ENCODE data around the gene INTS2.
"Not testable (repeated sequence)": the region's sequence is repeated elsewhere in the genome, so short reads cannot be mapped to it uniquely, and the experiment has no call there.

The INTS2 gene

DNA sequence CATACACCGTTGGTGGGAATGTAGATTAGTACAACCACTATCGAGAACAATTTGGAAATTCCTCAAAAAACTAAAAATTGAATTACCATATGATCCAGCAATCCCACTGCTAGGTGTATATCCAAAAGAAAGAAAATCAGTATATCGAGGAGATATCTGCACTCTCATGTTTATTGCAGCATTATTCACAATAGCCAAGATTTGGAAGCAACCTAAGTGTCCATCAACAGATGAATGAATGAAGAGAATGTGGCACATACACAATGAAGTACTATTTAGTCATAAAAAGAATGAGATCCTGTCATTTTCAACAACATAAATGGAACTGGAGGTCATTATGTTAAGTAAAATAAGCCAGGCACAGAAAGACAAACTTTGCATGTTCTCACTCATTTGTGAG, 108.5 kb downstream of the INTS2 start:
- DNase-seq, result not testable (repeated sequence)

DNA sequence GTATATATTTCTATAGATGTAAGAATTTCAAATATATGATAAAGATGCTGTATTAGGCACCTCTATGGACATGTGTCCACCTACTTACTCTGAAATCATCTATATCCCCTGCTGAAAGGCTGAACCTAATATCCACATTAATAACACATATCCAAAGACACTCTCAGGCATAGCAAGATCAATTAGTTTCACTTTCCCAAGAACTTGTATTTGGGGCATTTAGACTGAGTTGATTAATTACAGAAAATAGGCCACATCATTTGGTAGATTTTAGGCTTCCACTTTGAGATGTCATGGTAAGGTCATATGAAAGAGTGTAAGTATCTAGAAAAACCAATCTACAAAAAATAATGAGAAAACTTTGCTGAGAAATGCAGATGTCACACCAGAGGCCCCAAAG, 109.6 kb downstream of the INTS2 start:
- DNase-seq, result no peak

DNA sequence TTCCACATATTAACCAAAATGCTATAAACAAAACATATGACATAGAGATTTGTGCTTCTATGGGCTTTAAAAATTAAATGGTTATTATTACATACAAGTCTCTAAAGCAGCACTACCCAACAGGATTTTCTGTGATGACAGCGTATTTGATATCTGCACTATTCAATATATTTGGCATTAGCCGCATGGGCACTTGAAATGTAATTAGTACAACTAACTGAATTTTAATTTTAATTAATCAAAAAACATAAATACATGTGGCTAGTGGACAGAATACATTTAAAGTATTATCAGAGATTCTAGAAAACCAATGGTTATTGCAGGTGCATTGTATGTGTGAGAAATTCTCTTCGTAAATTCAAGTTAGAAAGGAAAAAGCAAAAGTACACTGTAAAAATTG, 110.3 kb downstream of the INTS2 start:
- DNase-seq, result no peak

DNA sequence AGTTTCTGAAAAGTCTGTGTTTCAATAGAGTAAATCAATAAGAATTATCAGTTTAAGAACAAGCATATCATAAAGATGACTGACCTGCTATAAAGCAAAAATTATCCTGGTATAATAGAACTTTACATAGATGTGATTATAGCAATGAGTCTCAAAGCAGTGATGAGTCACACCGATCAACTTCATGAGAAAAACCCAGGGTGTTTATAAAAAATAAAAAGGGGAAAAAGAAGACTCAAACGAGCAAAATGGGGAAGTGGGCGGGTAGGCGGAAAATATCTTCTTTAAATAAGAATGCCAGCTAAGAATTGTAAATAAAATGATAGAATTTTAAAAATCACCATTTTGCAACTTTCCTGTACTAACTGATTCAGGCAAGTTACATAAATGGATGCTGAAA, 111.2 kb downstream of the INTS2 start:
- no peak for DNase-seq

DNA sequence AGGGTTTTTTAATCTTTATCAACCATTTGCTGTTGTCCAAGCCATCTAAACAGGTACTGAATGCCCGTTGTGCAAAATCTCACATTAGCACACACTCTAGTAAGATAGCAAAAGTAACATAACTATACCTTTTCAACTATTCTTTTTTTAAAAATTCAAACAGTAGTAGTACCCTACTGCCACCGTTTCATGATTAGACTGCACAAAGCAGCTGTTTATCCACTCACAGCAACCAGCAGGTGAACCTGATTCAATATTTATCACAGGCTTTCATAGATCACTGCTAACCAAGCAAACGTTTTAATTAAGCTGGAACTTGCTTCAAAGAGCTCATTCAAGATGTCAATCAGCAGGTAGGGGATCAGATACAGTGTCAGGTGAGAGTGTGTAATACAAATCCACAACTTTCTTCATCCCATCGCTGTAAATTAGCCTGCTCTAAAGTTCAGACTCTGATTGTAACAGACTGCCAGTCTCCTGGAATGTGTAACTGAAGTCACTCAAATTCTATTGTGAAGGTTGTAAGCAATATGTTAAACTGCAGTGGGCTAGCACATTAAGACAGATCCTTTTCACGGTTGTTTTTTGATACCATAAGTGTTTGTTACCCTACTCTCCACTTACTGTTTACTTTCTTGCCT, 111.8 kb downstream of the INTS2 start:
- no peak for DNase-seq
